ENCODE results near the gene WDR47. TPM values are rescaled to one million over a fixed set of nuclear protein-coding genes. Genes with fewer than 3 reads are reported as not detected.

The WDR47 gene
- total RNA-seq, 1 donor from 2014 or later: 11.5 TPM

DNA sequence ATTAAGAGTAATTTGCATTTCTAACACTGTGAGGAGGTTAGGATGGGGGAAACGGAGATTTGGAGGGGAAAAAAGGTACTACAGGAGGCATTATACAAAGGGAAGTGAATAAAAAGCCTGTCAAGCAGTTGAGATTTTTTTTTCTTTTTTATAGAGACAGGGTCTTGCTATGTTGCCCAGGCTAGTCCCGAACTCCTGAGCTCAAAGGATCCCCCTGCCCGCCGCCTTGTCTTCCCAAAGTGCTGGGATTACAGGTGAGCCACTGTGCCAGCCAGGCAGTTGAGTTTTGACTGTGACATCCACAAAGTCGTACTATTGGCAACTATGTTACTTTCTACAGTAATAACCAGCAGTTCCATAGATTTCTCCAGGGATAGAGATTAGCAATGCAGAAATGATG lies 81.2 kb downstream of the WDR47 start:
- no peak for DNase-seq (ENCODE audit: low read depth)
- TF ChIP-seq, protein P1, sequence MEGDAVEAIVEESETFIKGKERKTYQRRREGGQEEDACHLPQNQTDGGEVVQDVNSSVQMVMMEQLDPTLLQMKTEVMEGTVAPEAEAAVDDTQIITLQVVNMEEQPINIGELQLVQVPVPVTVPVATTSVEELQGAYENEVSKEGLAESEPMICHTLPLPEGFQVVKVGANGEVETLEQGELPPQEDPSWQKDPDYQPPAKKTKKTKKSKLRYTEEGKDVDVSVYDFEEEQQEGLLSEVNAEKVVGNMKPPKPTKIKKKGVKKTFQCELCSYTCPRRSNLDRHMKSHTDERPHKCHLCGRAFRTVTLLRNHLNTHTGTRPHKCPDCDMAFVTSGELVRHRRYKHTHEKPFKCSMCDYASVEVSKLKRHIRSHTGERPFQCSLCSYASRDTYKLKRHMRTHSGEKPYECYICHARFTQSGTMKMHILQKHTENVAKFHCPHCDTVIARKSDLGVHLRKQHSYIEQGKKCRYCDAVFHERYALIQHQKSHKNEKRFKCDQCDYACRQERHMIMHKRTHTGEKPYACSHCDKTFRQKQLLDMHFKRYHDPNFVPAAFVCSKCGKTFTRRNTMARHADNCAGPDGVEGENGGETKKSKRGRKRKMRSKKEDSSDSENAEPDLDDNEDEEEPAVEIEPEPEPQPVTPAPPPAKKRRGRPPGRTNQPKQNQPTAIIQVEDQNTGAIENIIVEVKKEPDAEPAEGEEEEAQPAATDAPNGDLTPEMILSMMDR (IDR thresholded peaks at IDR 0.05; ENCODE audit: insufficient read depth, low read length, poor library complexity, severe bottlenecking): no peak
- Histone ChIP-seq H3K36me3 (ENCODE audit: control insufficient read depth, insufficient read depth, low read length) (no peaks in the 10 kb centered on the region), H3K4me3 (ENCODE audit: low read depth, low read length) (no peak overlapping the region), H3K27me3 (ENCODE audit: control insufficient read depth, insufficient read depth, low read length) (no peaks in the 10 kb centered on the region)

DNA sequence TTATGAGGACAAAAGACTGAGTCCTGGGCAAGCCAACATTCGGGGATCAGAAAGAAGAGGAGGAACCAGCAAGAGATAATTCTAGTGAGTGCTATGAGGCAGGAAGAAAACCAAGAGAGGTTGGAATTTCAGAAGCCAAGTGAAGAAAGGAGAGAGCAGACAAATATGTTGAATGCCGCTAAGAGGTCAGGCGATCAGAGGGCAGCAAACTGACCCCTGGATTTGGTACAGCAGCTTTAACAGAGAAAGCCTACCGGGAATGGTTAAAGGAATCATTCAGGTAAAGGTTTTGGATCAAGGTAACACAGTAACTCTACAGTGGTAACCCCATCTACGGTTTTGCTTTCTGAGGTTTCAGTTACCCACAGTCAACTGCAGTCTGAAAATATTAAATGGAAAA lies 84.0 kb downstream of the WDR47 start:
- no peaks in the 10 kb centered on the region for H3K27me3 ChIP-seq (ENCODE audit: control insufficient read depth, insufficient read depth, low read length)
- TF ChIP-seq, protein P1 (IDR thresholded peaks at IDR 0.05; ENCODE audit: insufficient read depth, low read length, poor library complexity, severe bottlenecking): no peak
- H3K36me3 ChIP-seq (ENCODE audit: control insufficient read depth, insufficient read depth, low read length): no peaks in the 10 kb centered on the region
- H3K4me3 ChIP-seq (ENCODE audit: low read depth, low read length): no peak overlapping the region
- DNase-seq (ENCODE audit: low read depth): no peak

DNA sequence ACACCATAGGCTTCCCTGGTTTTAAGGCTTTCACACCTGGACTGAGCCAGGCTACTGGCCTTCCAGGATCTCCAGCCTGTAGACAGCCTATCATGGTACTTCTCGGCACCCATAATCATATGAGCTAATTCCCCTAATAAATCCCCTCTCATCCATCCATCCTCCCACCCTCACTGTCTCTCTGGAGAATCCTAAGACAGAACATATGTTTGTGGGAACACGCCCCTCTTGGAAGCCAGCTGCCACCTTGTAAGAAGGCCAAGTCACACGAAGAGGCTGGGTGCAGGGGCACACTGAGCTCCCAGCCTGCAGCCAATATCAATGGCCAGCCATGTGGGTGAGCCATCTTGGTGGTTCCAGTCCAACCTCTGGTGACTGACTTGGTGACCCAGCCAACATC lies 86.0 kb downstream of the WDR47 start:
- H3K36me3 ChIP-seq (ENCODE audit: control insufficient read depth, insufficient read depth, low read length): no peaks in the 10 kb centered on the region
- TF ChIP-seq, protein P1 (IDR thresholded peaks at IDR 0.05; ENCODE audit: insufficient read depth, low read length, poor library complexity, severe bottlenecking): no peak
- no peaks in the 10 kb centered on the region for H3K27me3 ChIP-seq (ENCODE audit: control insufficient read depth, insufficient read depth, low read length)
- no peak for DNase-seq (ENCODE audit: low read depth)
- H3K4me3 ChIP-seq (ENCODE audit: low read depth, low read length): no peak overlapping the region

DNA sequence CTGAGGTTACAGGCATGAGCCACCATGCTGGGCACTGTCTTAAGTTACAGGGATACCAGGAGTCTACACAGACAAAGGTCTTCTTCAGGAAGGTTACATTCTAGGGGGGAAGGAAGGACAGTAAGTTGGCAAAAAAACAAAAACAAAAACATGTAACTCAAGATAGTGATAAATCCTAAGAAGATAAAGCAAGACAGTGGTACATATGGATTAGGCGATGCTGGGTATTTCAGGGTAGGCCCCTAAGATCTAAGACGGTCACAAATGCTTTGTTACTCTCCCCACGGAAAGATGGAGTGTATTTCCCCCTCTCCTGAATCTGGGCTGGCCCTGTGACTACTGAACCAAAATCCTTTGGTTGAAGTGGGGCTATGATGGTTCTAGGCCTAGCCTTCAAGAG lies 86.8 kb downstream of the WDR47 start:
- H3K27me3 ChIP-seq (ENCODE audit: control insufficient read depth, insufficient read depth, low read length): no peaks in the 10 kb centered on the region
- DNase-seq (ENCODE audit: low read depth): no peak
- TF ChIP-seq, protein P1 (IDR thresholded peaks at IDR 0.05; ENCODE audit: insufficient read depth, low read length, poor library complexity, severe bottlenecking): no peak
- H3K4me3 ChIP-seq (ENCODE audit: low read depth, low read length): no peak overlapping the region
- no peaks in the 10 kb centered on the region for H3K36me3 ChIP-seq (ENCODE audit: control insufficient read depth, insufficient read depth, low read length)

DNA sequence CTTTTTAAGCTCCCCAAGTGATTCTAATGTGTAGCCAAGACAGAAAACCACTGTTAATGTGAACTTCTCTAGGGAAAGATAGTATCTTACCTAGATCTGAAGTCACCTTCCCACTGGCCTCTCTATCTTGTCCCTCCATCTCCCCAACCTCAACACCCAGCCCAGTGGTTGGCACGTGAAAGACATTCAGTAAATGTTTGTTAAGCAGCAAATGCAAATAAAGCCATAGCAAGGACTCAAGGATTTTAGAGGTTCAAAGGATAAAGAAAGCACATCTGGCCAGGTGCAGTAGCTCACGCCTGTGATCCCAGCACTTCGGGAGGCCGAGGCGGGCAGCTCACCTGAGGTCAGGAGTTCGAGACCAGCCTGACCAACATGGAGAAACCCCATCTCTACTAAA lies 88.5 kb downstream of the WDR47 start:
- no peaks in the 10 kb centered on the region for H3K36me3 ChIP-seq (ENCODE audit: control insufficient read depth, insufficient read depth, low read length)
- no peaks in the 10 kb centered on the region for H3K27me3 ChIP-seq (ENCODE audit: control insufficient read depth, insufficient read depth, low read length)
- TF ChIP-seq, protein P1 (IDR thresholded peaks at IDR 0.05; ENCODE audit: insufficient read depth, low read length, poor library complexity, severe bottlenecking): no peak
- no peak overlapping the region for H3K4me3 ChIP-seq (ENCODE audit: low read depth, low read length)
- DNase-seq (ENCODE audit: low read depth): no peak

DNA sequence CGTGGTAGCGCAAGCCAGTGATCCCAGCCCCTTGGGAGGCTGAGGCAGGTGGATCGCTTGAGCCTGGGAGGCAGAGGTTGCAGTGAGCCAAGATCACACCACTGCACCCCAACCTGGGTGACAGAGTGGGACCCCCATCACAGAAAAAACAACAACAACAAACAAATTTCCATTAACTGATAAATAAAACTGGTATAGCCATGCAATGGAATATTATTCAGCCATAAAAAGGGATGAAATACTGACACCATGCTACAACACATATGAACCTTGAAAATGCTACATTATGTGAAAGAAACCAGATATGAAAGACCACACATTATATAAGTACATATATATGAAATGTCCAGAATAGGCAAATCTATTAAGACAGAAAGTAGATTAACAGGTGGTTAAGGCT lies 90.7 kb downstream of the WDR47 start:
- no peak for DNase-seq (ENCODE audit: low read depth)
- H3K27me3 ChIP-seq (ENCODE audit: control insufficient read depth, insufficient read depth, low read length): no peaks in the 10 kb centered on the region
- TF ChIP-seq, protein P1 (IDR thresholded peaks at IDR 0.05; ENCODE audit: insufficient read depth, low read length, poor library complexity, severe bottlenecking): no peak
- H3K36me3 ChIP-seq (ENCODE audit: control insufficient read depth, insufficient read depth, low read length): no peaks in the 10 kb centered on the region
- H3K4me3 ChIP-seq (ENCODE audit: low read depth, low read length): no peak overlapping the region
